ENCODE measurements around the gene ARNT2. TPM values are rescaled to one million over a fixed set of nuclear protein-coding genes. Genes with fewer than 3 reads are reported as not detected.

Gene ARNT2
- total RNA-seq, 2 donors from 2014 or later = not detected

- Mint-ChIP-seq H3K27ac (no peak overlapping the region), H3K4me1 (no peaks in the 10 kb centered on the region), H3K36me3 (ENCODE audit: low read depth) (no peaks in the 10 kb centered on the region), H3K4me3 (no peak overlapping the region), H3K27me3 (peaks cover 36% of the 10 kb centered on the region)
- ATAC-seq (no peak), DNase-seq (no peak)
- no peaks in the 10 kb centered on the region for H3K9me3 ChIP-seq (ENCODE audit: control insufficient read depth, low read length, poor library complexity, severe bottlenecking)
These were observed 191.2 kb downstream of the ARNT2 start for GRCh38 chr15:80595396-80595795.

- DNase-seq (no peak), ATAC-seq (no peak)
- Mint-ChIP-seq H3K36me3 (ENCODE audit: low read depth) (no peaks in the 10 kb centered on the region), H3K27me3 (peaks cover 37% of the 10 kb centered on the region), H3K27ac (no peak overlapping the region), H3K4me1 (no peaks in the 10 kb centered on the region), H3K4me3 (no peak overlapping the region)
- H3K9me3 ChIP-seq (ENCODE audit: control insufficient read depth, low read length, poor library complexity, severe bottlenecking) = no peaks in the 10 kb centered on the region
These were observed 192.4 kb downstream of the ARNT2 start for GRCh38 chr15:80596521-80596976.

- H3K27me3 Mint-ChIP-seq = peaks cover 37% of the 10 kb centered on the region
These were observed 192.9 kb downstream of the ARNT2 start for GRCh38 chr15:80597076-80597475.

GRCh38 chr15:80599359-80599758, 195.2 kb downstream of the ARNT2 start:
- no peaks in the 10 kb centered on the region for H3K4me1 Mint-ChIP-seq
- peaks cover 36% of the 10 kb centered on the region for H3K27me3 Mint-ChIP-seq
- no peak overlapping the region for H3K27ac Mint-ChIP-seq
- DNase-seq = no peak
- H3K4me3 Mint-ChIP-seq = no peak overlapping the region
- H3K36me3 Mint-ChIP-seq (ENCODE audit: low read depth) = no peaks in the 10 kb centered on the region
- ATAC-seq = no peak
- no peaks in the 10 kb centered on the region for H3K9me3 ChIP-seq (ENCODE audit: control insufficient read depth, low read length, poor library complexity, severe bottlenecking)

More at GRCh38 chr15:80597076-80597475, 192.9 kb downstream of the ARNT2 start:
- Mint-ChIP-seq H3K4me1 (no peaks in the 10 kb centered on the region), H3K4me3 (no peak overlapping the region), H3K27ac (no peak overlapping the region), H3K36me3 (ENCODE audit: low read depth) (no peaks in the 10 kb centered on the region)
- no peaks in the 10 kb centered on the region for H3K9me3 ChIP-seq (ENCODE audit: control insufficient read depth, low read length, poor library complexity, severe bottlenecking)
- ATAC-seq (no peak), DNase-seq (no peak)

- Mint-ChIP-seq H3K4me1 (no peaks in the 10 kb centered on the region), H3K4me3 (no peak overlapping the region), H3K27ac (no peak overlapping the region), H3K27me3 (peaks cover 42% of the 10 kb centered on the region), H3K36me3 (ENCODE audit: low read depth) (no peaks in the 10 kb centered on the region)
- ATAC-seq = no peak
- no peak for DNase-seq
- no peaks in the 10 kb centered on the region for H3K9me3 ChIP-seq (ENCODE audit: control insufficient read depth, low read length, poor library complexity, severe bottlenecking)
These were observed 196.4 kb downstream of the ARNT2 start for GRCh38 chr15:80600626-80601025.

- ATAC-seq = no peak
- no peaks in the 10 kb centered on the region for H3K36me3 Mint-ChIP-seq (ENCODE audit: low read depth)
- no peak overlapping the region for H3K4me3 Mint-ChIP-seq
- H3K4me1 Mint-ChIP-seq = no peaks in the 10 kb centered on the region
- no peak for DNase-seq
- no peaks in the 10 kb centered on the region for H3K9me3 ChIP-seq (ENCODE audit: control insufficient read depth, low read length, poor library complexity, severe bottlenecking)
- no peak overlapping the region for H3K27ac Mint-ChIP-seq
- H3K27me3 Mint-ChIP-seq = peaks cover 41% of the 10 kb centered on the region
These were observed 197.1 kb downstream of the ARNT2 start for GRCh38 chr15:80601256-80601655.

GRCh38 chr15:80604583-80605575, 200.7 kb downstream of the ARNT2 start:
- DNase-seq = no peak
- no peak for ATAC-seq
- H3K9me3 ChIP-seq (ENCODE audit: control insufficient read depth, low read length, poor library complexity, severe bottlenecking) = no peaks in the 10 kb centered on the region
- Mint-ChIP-seq H3K27ac (no peak overlapping the region), H3K36me3 (ENCODE audit: low read depth) (no peaks in the 10 kb centered on the region), H3K27me3 (peaks cover 42% of the 10 kb centered on the region), H3K4me1 (no peaks in the 10 kb centered on the region), H3K4me3 (no peak overlapping the region)

- H3K4me3 Mint-ChIP-seq = no peak overlapping the region
- H3K36me3 Mint-ChIP-seq (ENCODE audit: low read depth) = no peaks in the 10 kb centered on the region
- no peaks in the 10 kb centered on the region for H3K9me3 ChIP-seq (ENCODE audit: control insufficient read depth, low read length, poor library complexity, severe bottlenecking)
- no peaks in the 10 kb centered on the region for H3K4me1 Mint-ChIP-seq
- DNase-seq = no peak
- no peak overlapping the region for H3K27ac Mint-ChIP-seq
- no peak for ATAC-seq
- H3K27me3 Mint-ChIP-seq = peaks cover 36% of the 10 kb centered on the region
These were observed 201.5 kb downstream of the ARNT2 start for GRCh38 chr15:80605591-80606150.

GRCh38 chr15:80606511-80607071, 202.4 kb downstream of the ARNT2 start:
- DNase-seq (no peak), ATAC-seq (no peak)
- peaks cover 3% of the 10 kb centered on the region for H3K36me3 Mint-ChIP-seq (ENCODE audit: low read depth)
- H3K27ac Mint-ChIP-seq = peak overlapping the region; percentile 34
- H3K9me3 ChIP-seq (ENCODE audit: control insufficient read depth, low read length, poor library complexity, severe bottlenecking) = no peaks in the 10 kb centered on the region
- no peaks in the 10 kb centered on the region for H3K4me1 Mint-ChIP-seq
- H3K4me3 Mint-ChIP-seq = no peak overlapping the region
- H3K27me3 Mint-ChIP-seq = peaks cover 36% of the 10 kb centered on the region

- Mint-ChIP-seq H3K4me3 (no peak overlapping the region), H3K27ac (peak overlapping the region; percentile 34), H3K4me1 (no peaks in the 10 kb centered on the region), H3K27me3 (peaks cover 36% of the 10 kb centered on the region), H3K36me3 (ENCODE audit: low read depth) (peaks cover 3% of the 10 kb centered on the region)
- no peak for ATAC-seq
- no peak for DNase-seq
- no peaks in the 10 kb centered on the region for H3K9me3 ChIP-seq (ENCODE audit: control insufficient read depth, low read length, poor library complexity, severe bottlenecking)
These were observed 203.3 kb downstream of the ARNT2 start for GRCh38 chr15:80607287-80607980.

- H3K4me1 Mint-ChIP-seq = no peaks in the 10 kb centered on the region
- ATAC-seq (no peak), DNase-seq (no peak)
- H3K27me3 Mint-ChIP-seq = peaks cover 37% of the 10 kb centered on the region
- no peaks in the 10 kb centered on the region for H3K9me3 ChIP-seq (ENCODE audit: control insufficient read depth, low read length, poor library complexity, severe bottlenecking)
- peaks cover 3% of the 10 kb centered on the region for H3K36me3 Mint-ChIP-seq (ENCODE audit: low read depth)
- H3K4me3 Mint-ChIP-seq = no peak overlapping the region
- no peak overlapping the region for H3K27ac Mint-ChIP-seq
These were observed 204.5 kb downstream of the ARNT2 start for GRCh38 chr15:80608688-80609087.

GRCh38 chr15:80609091-80609490, 204.9 kb downstream of the ARNT2 start:
- Mint-ChIP-seq H3K27me3 (peaks cover 37% of the 10 kb centered on the region), H3K4me3 (no peak overlapping the region), H3K4me1 (no peaks in the 10 kb centered on the region), H3K36me3 (ENCODE audit: low read depth) (peaks cover 3% of the 10 kb centered on the region), H3K27ac (no peak overlapping the region)
- ATAC-seq (no peak), DNase-seq (no peak)
- H3K9me3 ChIP-seq (ENCODE audit: control insufficient read depth, low read length, poor library complexity, severe bottlenecking) = no peaks in the 10 kb centered on the region

- Mint-ChIP-seq H3K27me3 (peaks cover 36% of the 10 kb centered on the region), H3K27ac (no peak overlapping the region), H3K4me1 (no peaks in the 10 kb centered on the region), H3K36me3 (ENCODE audit: low read depth) (peaks cover 3% of the 10 kb centered on the region), H3K4me3 (no peak overlapping the region)
- no peaks in the 10 kb centered on the region for H3K9me3 ChIP-seq (ENCODE audit: control insufficient read depth, low read length, poor library complexity, severe bottlenecking)
- DNase-seq (no peak), ATAC-seq (no peak)
These were observed 205.3 kb downstream of the ARNT2 start for GRCh38 chr15:80609512-80609946.
